ENCODE data around the gene PIANP.

Gene PIANP

GRCh38 chr12:6734506-6735387, 34.1 kb upstream of the PIANP start:
- no peaks in the 10 kb centered on the region for H4K20me1 ChIP-seq (ENCODE audit: insufficient read depth, low read length)
- no peaks in the 10 kb centered on the region for H3K9me3 ChIP-seq (ENCODE audit: insufficient read depth, low read length)
- no peak overlapping the region for H2AFZ ChIP-seq (ENCODE audit: low read depth, low read length)
- no peak overlapping the region for H3K27ac ChIP-seq (ENCODE audit: low read length)
- no peaks in the 10 kb centered on the region for H3K79me2 ChIP-seq (ENCODE audit: low read length)
- peaks cover 14% of the 10 kb centered on the region for H3K4me1 ChIP-seq (ENCODE audit: low read length)
- no peak overlapping the region for H3K4me2 ChIP-seq (ENCODE audit: low read length)
- TF ChIP-seq EZH2phosphoT487 (IDR thresholded peaks at IDR 0.05; ENCODE audit: low read depth) = no peak
- no peak for TF ChIP-seq CTCF (IDR thresholded peaks at IDR 0.05; ENCODE audit: low read depth, low read length)
- H3K36me3 ChIP-seq (replicated peaks; ENCODE audit: low read depth, low read length) = peaks cover 23% of the 10 kb centered on the region
- H3K9ac ChIP-seq (ENCODE audit: low read length) = no peak overlapping the region
- no peaks in the 10 kb centered on the region for H3K27me3 ChIP-seq (ENCODE audit: low read depth, low read length)
- no peak overlapping the region for H3K4me3 ChIP-seq (ENCODE audit: low read length)

GRCh38 chr12:6730169-6730568, 29.6 kb upstream of the PIANP start:
- peaks cover 42% of the 10 kb centered on the region for H3K36me3 ChIP-seq (replicated peaks; ENCODE audit: low read depth, low read length)
- peak overlapping the region; percentile 1; the same call in 1 of the 2 replicates for H3K27ac ChIP-seq (ENCODE audit: low read length)
- no peak for TF ChIP-seq EZH2phosphoT487 (IDR thresholded peaks at IDR 0.05; ENCODE audit: low read depth)
- no peak for TF ChIP-seq CTCF (IDR thresholded peaks at IDR 0.05; ENCODE audit: low read depth, low read length)
- H3K79me2 ChIP-seq (ENCODE audit: low read length) = peaks cover 6% of the 10 kb centered on the region; the same call in 1 of the 2 replicates
- no peaks in the 10 kb centered on the region for H3K9me3 ChIP-seq (ENCODE audit: insufficient read depth, low read length)
- no peak overlapping the region for H3K4me3 ChIP-seq (ENCODE audit: low read length)
- H3K9ac ChIP-seq (ENCODE audit: low read length) = no peak overlapping the region
- H2AFZ ChIP-seq (ENCODE audit: low read depth, low read length) = no peak overlapping the region
- H3K4me1 ChIP-seq (ENCODE audit: low read length) = peaks cover 22% of the 10 kb centered on the region
- no peaks in the 10 kb centered on the region for H4K20me1 ChIP-seq (ENCODE audit: insufficient read depth, low read length)
- H3K4me2 ChIP-seq (ENCODE audit: low read length) = peak overlapping the region; percentile 51
- H3K27me3 ChIP-seq (ENCODE audit: low read depth, low read length) = no peaks in the 10 kb centered on the region

GRCh38 chr12:6729186-6729585, 28.6 kb upstream of the PIANP start:
- Histone ChIP-seq H2AFZ (ENCODE audit: low read depth, low read length) (no peak overlapping the region), H3K79me2 (ENCODE audit: low read length) (peaks cover 12% of the 10 kb centered on the region), H3K4me2 (ENCODE audit: low read length) (no peak overlapping the region), H4K20me1 (ENCODE audit: insufficient read depth, low read length) (no peaks in the 10 kb centered on the region), H3K9me3 (ENCODE audit: insufficient read depth, low read length) (no peaks in the 10 kb centered on the region), H3K27me3 (ENCODE audit: low read depth, low read length) (no peaks in the 10 kb centered on the region), H3K4me3 (ENCODE audit: low read length) (no peak overlapping the region), H3K36me3 (replicated peaks; ENCODE audit: low read depth, low read length) (peaks cover 40% of the 10 kb centered on the region), H3K9ac (ENCODE audit: low read length) (no peak overlapping the region), H3K4me1 (ENCODE audit: low read length) (peaks cover 25% of the 10 kb centered on the region), H3K27ac (ENCODE audit: low read length) (no peak overlapping the region)
- TF ChIP-seq EZH2phosphoT487 (IDR thresholded peaks at IDR 0.05; ENCODE audit: low read depth) (no peak), CTCF (IDR thresholded peaks at IDR 0.05; ENCODE audit: low read depth, low read length) (no peak)

- peaks cover 26% of the 10 kb centered on the region for H3K36me3 ChIP-seq (replicated peaks; ENCODE audit: low read depth, low read length)
- H3K27ac ChIP-seq (ENCODE audit: low read length) = no peak overlapping the region
- peaks cover 23% of the 10 kb centered on the region for H3K4me1 ChIP-seq (ENCODE audit: low read length)
- TF ChIP-seq EZH2phosphoT487 (IDR thresholded peaks at IDR 0.05; ENCODE audit: low read depth) = no peak
- TF ChIP-seq CTCF (IDR thresholded peaks at IDR 0.05; ENCODE audit: low read depth, low read length) = no peak
- peak overlapping the region; percentile 85 for H3K4me2 ChIP-seq (ENCODE audit: low read length)
- no peaks in the 10 kb centered on the region for H3K9me3 ChIP-seq (ENCODE audit: insufficient read depth, low read length)
- H3K9ac ChIP-seq (ENCODE audit: low read length) = no peak overlapping the region
- H3K27me3 ChIP-seq (ENCODE audit: low read depth, low read length) = no peaks in the 10 kb centered on the region
- H3K79me2 ChIP-seq (ENCODE audit: low read length) = peaks cover 12% of the 10 kb centered on the region
- no peak overlapping the region for H3K4me3 ChIP-seq (ENCODE audit: low read length)
- no peaks in the 10 kb centered on the region for H4K20me1 ChIP-seq (ENCODE audit: insufficient read depth, low read length)
- no peak overlapping the region for H2AFZ ChIP-seq (ENCODE audit: low read depth, low read length)
Measured at GRCh38 chr12:6725350-6725749, 24.7 kb upstream of the PIANP start.
